H9 (cell line): ENCODE results near the gene ATXN7. TPM values are rescaled to one million over a fixed set of nuclear protein-coding genes. Genes with fewer than 3 reads are reported as not detected.

Source experiments
- DNase-seq: peaks from one replicate; pipeline ENCODE4 v3.0.0-alpha.2; 2017
- H2AFZ ChIP-seq: one replicate; pipeline ENCODE4 v1.6.1; 2013; ENCODE audit warnings: mild to moderate bottlenecking, low read length, control low read depth, moderate library complexity
- H2AK5ac ChIP-seq: 2 replicates; pipeline ENCODE4 v1.6.1; 2013; ENCODE audit warnings: low read length, control low read depth, mixed read lengths; ENCODE audit not compliant: insufficient read length
- H2BK120ac ChIP-seq: one replicate; pipeline ENCODE4 v1.6.1; 2013; ENCODE audit warnings: low read depth, mild to moderate bottlenecking, low read length, control low read depth, inconsistent platforms; ENCODE audit not compliant: poor library complexity, severe bottlenecking
- H2BK12ac ChIP-seq: 2 replicates; pipeline ENCODE4 v1.6.1; 2013; ENCODE audit warnings: low read length, control low read depth, mixed read lengths, low read depth; ENCODE audit not compliant: insufficient read length
- H2BK15ac ChIP-seq: 2 replicates; pipeline ENCODE4 v1.6.1; 2013; ENCODE audit warnings: low read depth, low read length, control low read depth
- H2BK20ac ChIP-seq: one replicate; pipeline ENCODE4 v1.6.1; 2013; ENCODE audit warnings: low read depth, mild to moderate bottlenecking, low read length, control low read depth, inconsistent platforms; ENCODE audit not compliant: poor library complexity, severe bottlenecking
- H2BK5ac ChIP-seq: 2 replicates; pipeline ENCODE4 v1.6.1; 2013; ENCODE audit warnings: low read length, control low read depth, mixed read lengths; ENCODE audit not compliant: insufficient read length
- H3K14ac ChIP-seq: 2 replicates; pipeline ENCODE4 v1.6.1; 2013; ENCODE audit warnings: low read length, control low read depth; ENCODE audit not compliant: insufficient read depth
- H3K18ac ChIP-seq: 2 replicates; pipeline ENCODE4 v1.6.1; 2013; ENCODE audit warnings: low read depth, mild to moderate bottlenecking, mixed read lengths, low read length, control low read depth; ENCODE audit not compliant: insufficient read length
- H3K23ac ChIP-seq: 2 replicates; pipeline ENCODE4 v1.6.1; 2013; ENCODE audit warnings: low read length, control low read depth, mixed read lengths, low read depth; ENCODE audit not compliant: insufficient read length
- H3K23me2 ChIP-seq: 2 replicates; pipeline ENCODE4 v1.6.1; 2013; ENCODE audit warnings: low read depth, mild to moderate bottlenecking, mixed read lengths, low read length, control low read depth; ENCODE audit not compliant: insufficient read length, poor library complexity, severe bottlenecking
- H3K27ac ChIP-seq: 2 replicates; pipeline ENCODE4 v1.5.1; 2013; ENCODE audit warnings: low read length, control low read depth, mixed read lengths, low read depth; ENCODE audit not compliant: insufficient read length
- H3K27me3 ChIP-seq: 2 replicates; pipeline ENCODE4 v1.6.1; 2013; ENCODE audit warnings: low read length, control low read depth, inconsistent platforms; ENCODE audit not compliant: insufficient read depth
- H3K4ac ChIP-seq: 2 replicates; pipeline ENCODE4 v1.6.1; 2013; ENCODE audit warnings: low read depth, mild to moderate bottlenecking, control low read depth, inconsistent platforms, low read length, moderate library complexity
- H3K4me1 ChIP-seq: 2 replicates; pipeline ENCODE4 v1.6.1; 2013; ENCODE audit warnings: low read length, control low read depth, inconsistent platforms; ENCODE audit not compliant: insufficient read depth
- H3K4me2 ChIP-seq: 2 replicates; pipeline ENCODE4 v1.6.1; 2013; ENCODE audit warnings: low read length, control low read depth, mixed read lengths; ENCODE audit not compliant: insufficient read length, insufficient read depth
- H3K56ac ChIP-seq: 2 replicates; pipeline ENCODE4 v1.6.1; 2013; ENCODE audit warnings: low read depth, mild to moderate bottlenecking, mixed read lengths, low read length, control low read depth; ENCODE audit not compliant: insufficient read length
- H3K79me1 ChIP-seq: 2 replicates; pipeline ENCODE4 v1.6.1; 2013; ENCODE audit warnings: low read depth, mild to moderate bottlenecking, moderate library complexity, low read length, control low read depth, inconsistent platforms; ENCODE audit not compliant: insufficient read depth, poor library complexity, severe bottlenecking
- H3K79me2 ChIP-seq: 2 replicates; pipeline ENCODE4 v1.6.1; 2013; ENCODE audit warnings: low read length, control low read depth, inconsistent platforms; ENCODE audit not compliant: insufficient read depth
- H3K9ac ChIP-seq: 2 replicates; pipeline ENCODE4 v1.6.1; 2013; ENCODE audit warnings: low read length, control low read depth, mixed read lengths; ENCODE audit not compliant: insufficient read length; ENCODE audit errors: extremely low read depth
- H3K9me3 ChIP-seq: one replicate; pipeline ENCODE4 v1.6.1; 2013; ENCODE audit warnings: low read depth, low read length, inconsistent platforms; ENCODE audit not compliant: control insufficient read depth
- H3T11ph ChIP-seq: one replicate; pipeline ENCODE4 v1.6.1; 2013; ENCODE audit warnings: mild to moderate bottlenecking, low read length, control low read depth, inconsistent platforms
- H4K20me1 ChIP-seq: one replicate; pipeline ENCODE4 v1.6.1; 2013; ENCODE audit not compliant: control insufficient read depth, insufficient read length, insufficient read depth
- H4K5ac ChIP-seq: 2 replicates; pipeline ENCODE4 v1.6.1; 2013; ENCODE audit warnings: low read depth, mild to moderate bottlenecking, mixed read lengths, low read length, control low read depth; ENCODE audit not compliant: insufficient read length
- H4K8ac ChIP-seq: replicated peaks from 2 replicates; pipeline ENCODE4 v1.6.1; 2013; ENCODE audit warnings: low read length, control low read depth, mixed read lengths, low read depth; ENCODE audit not compliant: insufficient read length
- H4K91ac ChIP-seq: 2 replicates; pipeline ENCODE4 v1.6.1; 2013; ENCODE audit warnings: low read depth, mild to moderate bottlenecking, moderate library complexity, mixed read lengths, low read length, control low read depth; ENCODE audit not compliant: insufficient read length
- H3K27ac Mint-ChIP-seq, 3 experiments: 2 replicates in 2 of 3; 3 replicates in 1 of 3; pipeline ENCODE4 v1.8.0; 2020 to 2021; ENCODE audit warnings: mixed read lengths in 3 of 3, mild to moderate bottlenecking in 1 of 3, moderate library complexity in 1 of 3
- H3K27me3 Mint-ChIP-seq: 2 replicates; pipeline ENCODE4 v1.8.0; 2021; ENCODE audit warnings: low read depth, mild to moderate bottlenecking, moderate library complexity, mixed read lengths
- H3K36me3 Mint-ChIP-seq, 3 experiments: 2 replicates in 2 of 3; 3 replicates in 1 of 3; pipeline ENCODE4 v1.8.0; 2020 to 2021; ENCODE audit warnings: low read depth in 3 of 3, mixed read lengths in 3 of 3; ENCODE audit not compliant: insufficient read depth in 1 of 3
- H3K4me1 Mint-ChIP-seq, 2 experiments: 2 replicates each; pipeline ENCODE4 v1.8.0; 2020; ENCODE audit warnings: mixed read lengths in 2 of 2
- H3K4me3 Mint-ChIP-seq, 2 experiments: 2 replicates in 1 of 2; 3 replicates in 1 of 2; pipeline ENCODE4 v1.8.0; 2020 to 2021; ENCODE audit warnings: mild to moderate bottlenecking in 2 of 2, mixed read lengths in 2 of 2, moderate library complexity in 1 of 2
- H3K9me3 Mint-ChIP-seq, 2 experiments: 2 replicates in 1 of 2; 3 replicates in 1 of 2; pipeline ENCODE4 v1.8.0; 2020; ENCODE audit warnings: mild to moderate bottlenecking in 2 of 2, mixed read lengths in 2 of 2, moderate library complexity in 1 of 2
- CTCF ChIP-seq: fragments of 200-600 bp; sonication (generic); conservative IDR thresholded peaks from 3 replicates; pipeline ENCODE4 v1.8.0; 2021; ENCODE audit warnings: antibody characterized with exemption, mild to moderate bottlenecking
- WGBS: extraction: QIAGEN DNeasy Blood & Tissue Kit; methylation state at CpG from one replicate; pipeline ENCODE4 v1.1.7; 2013; ENCODE audit warnings: missing lambda C conversion rate, low lambda C conversion rate, mixed read lengths; ENCODE audit not compliant: insufficient read length; ENCODE audit errors: extremely low coverage; 5-methylcytosine and 5-hydroxymethylcytosine counted together
- total RNA-seq: library from RNA; stranded (reverse); gene quantifications from 2 replicates; pipeline ENCODE4 v1.2.1, GENCODE V29; 2021

Gene ATXN7
- total RNA-seq, 1 experiment from 2014 or later: 21.5 TPM

GRCh38 chr3:63976872-63977200 lies 113.2 kb downstream of the ATXN7 start:
- H3K36me3 Mint-ChIP-seq: peaks cover 0 to 9% (median 0%) of the 10 kb centered on the region in 3 experiments; a peak in 3 of 7 replicates

More at GRCh38 chr3:63976872-63977200, 113.2 kb downstream of the ATXN7 start:
- Histone ChIP-seq H2BK5ac (no peak overlapping the region), H3K4me2 (no peak overlapping the region), H3K27ac (no peak overlapping the region), H2AFZ (no peak overlapping the region), H3K9ac (no peak overlapping the region), H2BK15ac (no peak overlapping the region), H3K56ac (no peak overlapping the region), H3K18ac (no peak overlapping the region), H3K79me1 (peaks cover 2% of the 10 kb centered on the region), H2AK5ac (no peak overlapping the region), H4K91ac (no peak overlapping the region), H3K27me3 (no peaks in the 10 kb centered on the region), H4K5ac (no peak overlapping the region), H4K20me1 (no peaks in the 10 kb centered on the region), H3K4ac (no peak overlapping the region), H3K23me2 (no peaks in the 10 kb centered on the region), H2BK20ac (no peak overlapping the region), H3T11ph (no peak overlapping the region), H2BK12ac (no peak overlapping the region), H3K23ac (no peak overlapping the region), H3K79me2 (no peaks in the 10 kb centered on the region), H3K4me1 (peaks cover 2% of the 10 kb centered on the region; the same call in 1 of the 2 replicates), H3K9me3 (no peaks in the 10 kb centered on the region), H3K14ac (no peak overlapping the region), H4K8ac (no peak overlapping the region), H2BK120ac (no peak overlapping the region)
- Mint-ChIP-seq H3K9me3 (no peaks in the 10 kb centered on the region), H3K27me3 (no peaks in the 10 kb centered on the region), H3K27ac (no peak overlapping the region), H3K4me1 (peaks cover 13 to 23% of the 10 kb centered on the region in 2 experiments), H3K4me3 (no peak overlapping the region)
- no peak for TF ChIP-seq CTCF
- DNase-seq: no peak
- no CpG with 5 or more reads among the region's 2 CpGs for WGBS
